ENCODE data around the gene STK32B. TPM values are rescaled to one million over a fixed set of nuclear protein-coding genes. Genes with fewer than 3 reads are reported as not detected.

The STK32B gene
- total and polyA plus RNA-seq, 2 of the 8 experiments (the other 6 are each of a cell fraction or from before 2014, with no cell fraction given), result 2.3 to 2.5 TPM

- Histone ChIP-seq H3K18ac (ENCODE audit: extremely low read depth, low read length) (no peak overlapping the region), H2BK5ac (ENCODE audit: low read depth, low read length) (no peak overlapping the region), H4K91ac (replicated peaks; ENCODE audit: insufficient read length, low read length) (no peak overlapping the region), H4K5ac (ENCODE audit: insufficient read length, low read depth, low read length) (no peak overlapping the region), H2AK5ac (ENCODE audit: low read depth, low read length) (no peak overlapping the region), H2BK12ac (ENCODE audit: low read depth, low read length) (no peak overlapping the region), H3K23ac (ENCODE audit: insufficient read length) (no peak overlapping the region), H3K79me2 (ENCODE audit: control insufficient read depth in 1 of 2, insufficient read depth in 2 of 2, low read length in 2 of 2) (no peaks in the 10 kb centered on the region), H3K9ac (replicated peaks in 1 of 4; ENCODE audit: extremely low read depth in 1 of 4, low read depth in 3 of 4, low read length in 3 of 4) (no peak overlapping the region), H2BK20ac (ENCODE audit: low read length) (no peak overlapping the region), H3K14ac (ENCODE audit: insufficient read length) (no peak overlapping the region), H4K20me1 (replicated peaks in 1 of 2; ENCODE audit: control insufficient read depth in 1 of 2, insufficient read depth in 2 of 2, low read length in 2 of 2) (no peaks in the 10 kb centered on the region), H2BK120ac (replicated peaks; ENCODE audit: low read depth, low read length) (no peak overlapping the region), H4K8ac (ENCODE audit: extremely low read depth, insufficient read depth, low read length) (no peak overlapping the region), H3K4ac (replicated peaks; ENCODE audit: insufficient read length, low read depth, low read length) (no peak overlapping the region), H3K9me3 (ENCODE audit: insufficient read depth in 2 of 2, low read depth in 1 of 2, low read length in 1 of 2) (no peaks in the 10 kb centered on the region), H2AFZ (ENCODE audit: low read length) (no peak overlapping the region), H3K27me3 (replicated peaks in 1 of 4; ENCODE audit: control insufficient read depth in 3 of 4, extremely low read depth in 1 of 4, insufficient read depth in 3 of 4, low read length in 3 of 4) (no peaks in the 10 kb centered on the region), H3K4me3 (ENCODE audit: extremely low read depth in 1 of 4, insufficient read depth in 2 of 4, low read depth in 3 of 4, low read length in 4 of 4) (no peak overlapping the region), H3K23me2 (ENCODE audit: low read depth, low read length) (no peaks in the 10 kb centered on the region), H3K4me2 (ENCODE audit: insufficient read depth in 1 of 2, low read depth in 2 of 2, low read length in 2 of 2) (no peak overlapping the region), H3K36me3 (ENCODE audit: control insufficient read depth in 2 of 4, insufficient read depth in 4 of 4, low read length in 3 of 4) (no peaks in the 10 kb centered on the region), H2BK15ac (ENCODE audit: low read length) (no peak overlapping the region), H3K4me1 (replicated peaks in 1 of 4; ENCODE audit: control insufficient read depth in 3 of 4, insufficient read depth in 4 of 4, low read length in 3 of 4) (no peaks in the 10 kb centered on the region), H3K27ac (ENCODE audit: low read depth, low read length) (no peak overlapping the region), H3K56ac (replicated peaks; ENCODE audit: insufficient read length, low read depth, low read length) (no peak overlapping the region), H3K79me1 (ENCODE audit: low read depth, low read length) (no peaks in the 10 kb centered on the region)
- TF ChIP-seq SIN3A (conservative IDR thresholded peaks at IDR 0.05 in 1 of 2, IDR thresholded peaks at IDR 0.05 in 1 of 2; ENCODE audit: low read depth in 1 of 2, low read length in 2 of 2), result no peak
- TF ChIP-seq TEAD4 (IDR thresholded peaks at IDR 0.05; ENCODE audit: low read depth, low read length), result no peak
- TF ChIP-seq YY1 (IDR thresholded peaks at IDR 0.05; ENCODE audit: low read depth, low read length), result no peak
- no peak for TF ChIP-seq SP2 (IDR thresholded peaks at IDR 0.05; ENCODE audit: low read length)
- no peak for TF ChIP-seq NRF1 (IDR thresholded peaks at IDR 0.05; ENCODE audit: low read depth, low read length)
- TF ChIP-seq RFX5 (IDR thresholded peaks at IDR 0.05; ENCODE audit: borderline replicate concordance, low read depth, low read length), result no peak
- TF ChIP-seq ATF3 (IDR thresholded peaks at IDR 0.05; ENCODE audit: insufficient read depth, low read depth, low read length), result no peak
- TF ChIP-seq RNF2 (IDR thresholded peaks at IDR 0.05; ENCODE audit: borderline replicate concordance, low read depth, low read length, missing control alignments, poor library complexity, severe bottlenecking), result no peak
- TF ChIP-seq CBX8 (IDR thresholded peaks at IDR 0.05; ENCODE audit: borderline replicate concordance, low read depth, low read length), result no peak
- TF ChIP-seq SAP30 (IDR thresholded peaks at IDR 0.05; ENCODE audit: insufficient read depth, insufficient replicate concordance, low read length), result no peak
- no peak for DNase-seq (ENCODE audit: low read depth in 1 of 2, low spot score in 2 of 2)
- ChIA-PET POLR2A (ENCODE audit: partially characterized antibody) (no interaction called here), CTCF (ENCODE audit: partially characterized antibody) (interaction anchor here (1.5 kb wide), 1 partner anchor 20 kb away, joined by 4 read pairs; no protein-coding TSS in a partner anchor)
- WGBS, 2 experiments (ENCODE audit: extremely low coverage in 1 of 2, insufficient coverage in 1 of 2, insufficient read length in 1 of 2, insufficient replicate concordance in 2 of 2, low coverage in 1 of 2, low lambda C conversion rate in 2 of 2, missing lambda C conversion rate in 1 of 2), result 82% methylated on average over 8 of the region's 8 CpGs; no CpG with 5 or more reads in 1 of the 2 experiments
- no peak for FAIRE-seq
Measured at GRCh38 chr4:5037553-5038551, 13.4 kb upstream of the STK32B start.

Data from H1 (cell line).